HG02763 (cell line): Measurements from ENCODE around the gene ZNF891.

Source experiments
- ATAC-seq: cut with Tn5 transposase; IDR thresholded peaks from one replicate; pipeline ENCODE4 v1.9.1; 2021; ENCODE audit warnings: mild to moderate bottlenecking, moderate library complexity; ENCODE audit not compliant: unreplicated experiment

The ZNF891 gene

GRCh38 chr12:133130038-133130807, at the start of gene ZNF891, which contains the start of gene ZNF10:
TSS of gene ZNF891 (minus strand) at chr12:133130274. CDS start at chr12:133121918, 8,356 bp downstream.
TSS of gene ZNF10 (plus strand) at chr12:133130627. CDS start at chr12:133144493, 13,866 bp downstream.
- ATAC-seq, result peak; percentile 96

DNA sequence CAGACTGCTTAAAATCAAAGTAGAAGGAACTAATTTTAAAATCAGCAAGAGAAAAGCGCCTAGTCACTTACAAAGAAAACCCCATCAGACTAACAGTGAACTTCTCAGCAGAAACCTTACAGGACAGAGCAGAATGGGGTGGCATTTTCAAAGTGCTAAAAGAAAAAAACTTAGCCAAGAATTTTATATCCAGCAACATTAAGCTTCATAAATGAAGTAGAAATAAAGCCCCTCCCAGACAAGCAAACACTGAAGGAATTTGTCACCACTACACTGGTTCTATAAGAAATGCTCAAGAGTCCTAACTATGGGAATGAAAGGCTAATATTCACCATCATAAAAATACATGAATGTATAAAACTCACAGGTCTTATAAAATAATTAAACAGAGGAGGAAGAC, 44.8 kb upstream of the ZNF891 start:
- ATAC-seq, result no peak

GRCh38 chr12:133172491-133172890, 42.4 kb upstream of the ZNF891 start:
- ATAC-seq, result no peak

DNA sequence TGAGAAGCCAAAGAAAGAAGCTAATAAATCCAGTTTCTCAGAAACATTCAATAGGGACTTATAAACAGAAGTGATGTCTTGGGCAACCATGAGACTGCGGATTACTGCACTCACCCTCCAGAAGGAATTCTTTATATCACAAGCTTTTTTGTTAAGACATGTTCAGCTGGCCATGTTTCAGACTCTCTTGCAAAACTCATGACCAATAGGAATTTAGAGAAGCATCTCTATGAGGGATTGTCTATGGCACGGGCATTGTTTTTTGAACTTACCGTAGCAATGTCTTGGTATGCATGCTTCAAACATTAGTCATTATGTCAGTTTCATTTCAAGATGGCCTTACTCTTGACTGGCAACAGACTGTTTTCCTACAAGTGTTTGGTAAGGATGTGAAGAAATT, 35.7 kb upstream of the ZNF891 start:
- ATAC-seq, result no peak

GRCh38 chr12:133156125-133156690, 26.1 kb upstream of the ZNF891 start:
- no peak for ATAC-seq

- no peak for ATAC-seq
Measured at GRCh38 chr12:133145981-133146380, 15.9 kb upstream of the ZNF891 start.

DNA sequence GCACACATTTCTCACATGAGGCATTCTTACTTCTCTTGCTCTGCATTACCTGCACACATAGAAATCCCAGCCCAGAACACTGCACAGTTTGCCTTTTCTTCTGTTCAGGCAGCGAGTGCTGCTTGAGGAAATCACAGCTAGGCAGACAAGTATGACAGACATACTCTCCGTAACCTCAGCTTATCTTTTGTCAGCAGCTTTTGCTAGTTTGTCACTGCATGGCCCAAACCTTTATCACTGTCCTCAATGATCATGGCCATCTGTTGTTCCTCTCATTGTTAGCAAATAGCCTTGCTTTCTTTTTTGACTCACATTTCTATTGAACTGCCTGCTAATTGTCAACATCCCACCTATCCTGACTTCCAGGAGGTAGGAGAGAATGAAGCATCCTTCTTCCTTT, 5.7 kb upstream of the ZNF891 start:
- no peak for ATAC-seq

DNA sequence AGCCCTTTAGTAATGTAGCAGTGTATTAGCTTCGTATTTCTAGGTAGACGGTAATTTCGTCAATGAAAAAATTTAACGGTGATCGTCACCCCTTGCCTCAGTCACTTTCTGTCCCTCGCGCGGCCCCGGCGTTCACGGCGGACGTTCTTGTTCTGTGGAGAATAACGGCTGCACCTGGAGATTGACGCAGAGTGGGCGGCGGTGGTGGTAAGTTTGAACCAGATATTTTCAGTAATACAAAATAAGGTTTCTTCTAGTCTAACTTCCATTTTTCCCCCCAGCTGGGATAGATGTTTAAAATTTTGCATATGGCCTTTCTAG, 694 bp upstream of the ZNF891 start:
- ATAC-seq, result no peak

GRCh38 chr12:133129368-133130037, 571 bp downstream of the ZNF891 start:
- ATAC-seq, result no peak

DNA sequence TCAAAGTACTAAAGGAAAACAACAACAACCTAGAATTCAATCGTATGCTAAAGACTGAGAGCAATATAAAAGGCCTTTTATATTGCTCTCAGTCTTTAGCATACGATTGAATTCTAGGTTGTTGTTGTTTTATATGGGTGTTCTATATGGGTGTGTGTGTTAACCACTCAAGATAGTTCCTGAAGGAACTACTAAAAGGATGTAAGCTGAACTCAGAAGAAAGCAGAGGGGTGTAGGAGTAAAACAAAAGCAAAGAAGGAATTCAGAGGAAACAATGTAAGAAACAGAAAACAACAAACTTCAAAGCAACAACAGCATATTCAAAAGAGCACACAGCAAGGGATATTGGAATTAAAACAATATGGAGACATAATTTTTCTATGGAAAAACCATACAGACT, 5.4 kb downstream of the ZNF891 start:
- no peak for ATAC-seq

DNA sequence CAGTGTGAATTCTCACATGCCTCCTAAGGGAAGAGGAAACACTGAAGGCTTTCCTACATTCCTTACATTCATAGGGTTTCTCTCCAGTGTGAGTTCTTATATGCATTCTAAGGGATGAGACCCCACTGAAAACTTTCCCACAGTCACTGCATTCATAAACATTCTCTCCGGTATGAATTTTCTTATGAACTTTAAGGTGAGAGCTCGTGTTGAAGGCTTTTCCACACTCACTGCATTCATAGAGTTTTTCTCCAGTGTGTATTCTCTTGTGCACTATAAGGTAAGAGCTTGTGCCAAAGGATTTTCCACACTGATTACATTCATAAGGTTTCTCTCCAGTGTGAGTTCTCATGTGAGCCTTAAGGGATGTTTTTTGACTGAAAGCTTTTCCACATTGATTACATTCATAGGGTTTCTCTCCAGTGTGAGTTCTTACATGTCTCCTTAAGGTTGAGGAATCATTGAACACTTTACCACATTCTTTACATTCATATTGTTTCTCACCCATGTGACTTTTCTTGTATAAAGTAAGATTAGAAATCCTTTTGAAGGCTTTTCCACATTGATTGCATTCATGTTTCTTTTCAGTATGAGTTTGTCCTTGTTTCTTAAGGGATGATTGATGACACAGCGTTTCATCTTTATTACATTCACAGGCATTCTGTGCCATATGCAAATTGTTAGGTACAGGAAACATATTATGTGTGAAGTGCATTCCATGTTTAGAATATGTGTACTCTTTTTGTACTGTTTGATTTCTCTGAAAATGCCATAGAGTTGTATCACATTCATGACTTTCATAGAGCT, 9.5 kb downstream of the ZNF891 start:
- ATAC-seq, result no peak

DNA sequence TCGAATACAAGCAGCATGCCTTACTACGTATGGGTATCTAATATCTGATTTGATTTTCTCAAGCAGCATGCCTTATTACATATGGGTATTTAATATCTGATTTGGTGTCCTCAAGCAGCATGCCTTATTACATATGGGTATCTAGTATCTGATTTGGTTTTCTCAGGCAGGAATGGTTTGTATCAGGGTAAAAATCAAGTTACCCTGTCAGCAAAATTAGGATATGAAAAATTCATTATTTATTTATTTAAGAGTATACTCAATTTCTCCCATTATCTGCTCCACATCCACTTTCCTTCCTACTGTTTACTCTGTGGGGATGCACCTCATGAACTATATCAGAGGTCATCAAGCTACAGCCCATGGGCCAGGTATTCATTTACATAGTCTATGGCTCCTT, 21.9 kb downstream of the ZNF891 start:
- ATAC-seq, result no peak

DNA sequence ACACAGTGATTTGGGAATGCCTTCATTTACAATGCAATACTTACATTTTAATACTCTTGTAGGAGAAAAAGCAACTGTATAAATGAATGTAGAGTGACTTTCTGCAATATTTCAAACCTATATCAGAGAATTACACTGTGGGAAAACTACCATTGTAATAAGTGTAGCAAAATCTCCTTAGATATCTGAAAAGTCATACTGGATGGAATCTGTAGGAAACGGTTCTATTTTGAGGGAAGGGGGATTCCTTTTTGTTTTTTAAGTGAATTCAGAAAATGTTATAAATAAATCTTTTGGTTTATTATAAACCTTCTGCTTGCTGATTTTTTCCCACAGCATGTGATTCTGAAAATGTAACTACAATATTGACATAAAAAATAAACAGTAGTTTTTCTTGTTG, 23.0 kb downstream of the ZNF891 start:
- ATAC-seq, result no peak

GRCh38 chr12:133106253-133106652, 23.8 kb downstream of the ZNF891 start:
- no peak for ATAC-seq

DNA sequence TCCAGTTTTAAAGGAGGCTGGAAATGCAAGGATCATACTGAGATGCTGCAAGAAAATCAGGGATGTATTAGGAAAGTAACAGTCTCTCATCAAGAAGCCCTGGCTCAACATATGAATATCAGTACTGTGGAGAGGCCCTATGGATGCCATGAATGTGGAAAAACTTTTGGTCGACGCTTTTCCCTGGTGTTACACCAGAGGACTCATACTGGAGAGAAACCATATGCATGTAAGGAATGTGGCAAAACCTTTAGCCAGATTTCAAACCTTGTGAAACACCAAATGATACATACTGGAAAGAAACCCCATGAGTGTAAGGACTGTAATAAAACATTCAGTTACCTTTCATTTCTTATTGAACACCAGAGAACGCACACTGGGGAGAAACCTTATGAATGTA, 24.5 kb downstream of the ZNF891 start:
- no peak for ATAC-seq

GRCh38 chr12:133083345-133083744, 46.7 kb downstream of the ZNF891 start:
- no peak for ATAC-seq

GRCh38 chr12:133081159-133081780, 48.8 kb downstream of the ZNF891 start:
- no peak for ATAC-seq

DNA sequence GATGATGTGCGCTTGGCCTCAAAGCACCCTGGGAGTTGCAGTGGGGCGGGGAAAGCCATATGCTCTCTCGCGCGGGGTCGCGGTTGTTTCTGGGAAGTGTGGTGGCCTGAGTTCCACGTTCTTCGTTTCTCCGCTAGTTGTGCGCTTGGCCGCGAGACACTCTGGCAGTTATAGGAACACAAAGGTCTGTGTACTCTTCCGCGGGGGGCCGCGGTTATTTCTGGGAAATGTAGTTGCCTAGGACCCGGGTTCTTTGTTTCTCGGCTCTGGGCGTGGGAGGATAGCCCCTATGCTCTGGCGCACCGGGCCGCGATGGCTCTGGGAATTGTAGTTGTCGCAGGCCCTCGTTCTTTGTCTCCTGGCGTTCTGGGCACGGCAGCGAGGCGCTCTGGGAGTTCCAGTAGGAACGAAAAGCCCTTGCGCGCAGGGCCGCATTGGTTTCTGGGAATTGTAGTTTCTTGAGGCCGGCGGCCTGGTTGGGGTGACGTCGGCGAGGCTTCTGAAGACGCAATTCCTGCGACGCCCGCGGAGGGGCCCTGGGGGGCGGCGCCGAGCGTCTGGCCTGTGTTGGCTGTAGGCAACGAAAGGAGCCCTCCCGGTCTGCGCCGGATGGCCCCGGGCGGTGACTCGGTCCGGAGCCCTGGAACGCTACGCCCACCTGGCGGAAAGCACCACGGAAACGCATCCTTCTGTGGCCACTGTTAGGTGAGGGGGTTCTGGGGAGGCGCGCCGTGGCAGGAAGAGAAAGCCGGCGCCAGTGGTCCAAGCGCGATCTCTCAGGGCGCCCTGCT, 49.5 kb downstream of the ZNF891 start, which contains the start of gene ZNF140:
Gene ZNF140, plus strand, starts transcription at position 556 of the 791 bp plus-strand sequence. CDS start 398 bp downstream, outside the sequence.
- ATAC-seq, result peak; percentile 72

- peak; percentile 75 for ATAC-seq
Measured at GRCh38 chr12:133080026-133080367, 50.1 kb downstream of the ZNF891 start.

GRCh38 chr12:133073836-133074235, 56.2 kb downstream of the ZNF891 start:
- no peak for ATAC-seq
